LNCaP clone FGC (cell line): ENCODE measurements around the gene GRIN2A.

ENCODE experiments used
- DNase-seq: peaks from one replicate; pipeline ENCODE4 v3.0.0-alpha.2; 2011; ENCODE audit warnings: low read depth
- H3K4me3 ChIP-seq: 2 replicates; pipeline ENCODE4 v1.5.1; 2011; ENCODE audit warnings: mild to moderate bottlenecking, low read depth, low read length, control low read depth
- CTCF ChIP-seq: IDR thresholded peaks from 2 replicates; pipeline ENCODE4 v1.5.1; 2012; ENCODE audit warnings: mild to moderate bottlenecking; ENCODE audit not compliant: control insufficient read depth, insufficient read depth; ENCODE audit errors: extremely low read depth

The GRIN2A gene

GRCh38 chr16:9946022-9946720 lies 236.1 kb downstream of the GRIN2A start:
- TF ChIP-seq CTCF: no peak
- H3K4me3 ChIP-seq: no peak overlapping the region
- no peak for DNase-seq

- H3K4me3 ChIP-seq: no peak overlapping the region
- TF ChIP-seq CTCF: no peak
- no peak for DNase-seq
Measured at GRCh38 chr16:9943121-9943520, 239.1 kb downstream of the GRIN2A start.

- DNase-seq: no peak
- H3K4me3 ChIP-seq: no peak overlapping the region
- TF ChIP-seq CTCF: no peak
Measured at GRCh38 chr16:9941245-9941644, 241.0 kb downstream of the GRIN2A start.

GRCh38 chr16:9934723-9935508 lies 247.3 kb downstream of the GRIN2A start:
- H3K4me3 ChIP-seq: no peak overlapping the region
- DNase-seq: no peak
- no peak for TF ChIP-seq CTCF

GRCh38 chr16:9932919-9933653 lies 249.1 kb downstream of the GRIN2A start:
- no peak overlapping the region for H3K4me3 ChIP-seq
- TF ChIP-seq CTCF: no peak
- no peak for DNase-seq

- no peak for DNase-seq
- no peak for TF ChIP-seq CTCF
- H3K4me3 ChIP-seq: no peak overlapping the region
Measured at GRCh38 chr16:9932000-9932399, 250.2 kb downstream of the GRIN2A start.
